ENCODE data around the gene ACADM. TPM values are rescaled to one million over a fixed set of nuclear protein-coding genes. Genes with fewer than 3 reads are reported as not detected.
"Not testable (repeated sequence)": the region's sequence is repeated elsewhere in the genome, so short reads cannot be mapped to it uniquely, and the experiment has no call there.

ACADM gene
- total RNA-seq, 1 donor from 2014 or later = 60.5 TPM

DNA sequence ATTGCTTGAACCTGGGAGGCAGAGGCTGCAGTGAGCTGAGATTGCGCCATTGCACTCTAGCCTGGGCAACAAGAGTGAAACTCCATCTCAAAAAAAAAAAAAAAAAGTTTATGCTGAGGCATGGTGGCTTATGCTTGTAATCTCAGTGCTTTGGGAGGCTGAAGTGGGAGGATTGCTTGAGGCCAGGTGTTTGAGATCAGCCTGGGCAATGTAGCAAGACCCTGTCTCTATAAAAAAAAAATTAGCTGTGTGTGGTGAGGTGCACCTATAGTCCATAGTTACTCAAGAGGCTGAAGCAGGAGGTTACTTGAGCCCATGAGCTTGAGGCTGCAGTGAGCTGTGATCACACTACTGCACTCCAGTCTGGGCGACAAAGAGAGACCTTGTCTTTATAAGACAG is 77.0 kb downstream of the ACADM start:
- H3K27ac Mint-ChIP-seq; intact Hi-C loops (cut with micrococcal nuclease); H3K27me3 Mint-ChIP-seq (ENCODE audit: low read depth); H3K4me3 Mint-ChIP-seq (ENCODE audit: low read depth); DNase-seq (ENCODE audit: low spot score); H3K9me3 Mint-ChIP-seq; H3K4me1 Mint-ChIP-seq (ENCODE audit: low read depth): not testable (repeated sequence)
- H3K36me3 Mint-ChIP-seq (ENCODE audit: low read depth) = peaks cover 23% of the 10 kb centered on the region

DNA sequence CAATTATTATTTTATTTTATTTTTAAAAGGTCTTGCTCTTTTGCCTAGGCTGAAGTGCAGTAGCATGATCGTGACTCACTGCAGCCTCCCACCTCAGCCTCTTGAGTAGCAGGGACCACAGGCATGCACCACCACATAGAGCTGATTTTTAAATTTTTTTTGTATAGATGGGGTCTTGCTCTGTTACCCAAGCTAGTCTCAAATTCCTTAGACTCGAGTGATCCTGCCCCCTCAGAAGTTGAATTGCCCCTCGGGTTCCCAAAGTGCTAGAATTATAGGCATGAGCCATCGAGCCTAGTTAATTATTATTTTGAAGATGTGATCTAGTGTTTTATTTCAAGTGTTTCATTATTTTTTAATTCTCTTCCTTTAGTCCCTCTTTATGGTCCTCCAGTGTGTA is 84.4 kb downstream of the ACADM start:
- DNase-seq (ENCODE audit: low spot score) = no peak
- no peaks in the 10 kb centered on the region for H3K36me3 Mint-ChIP-seq (ENCODE audit: low read depth)
- H3K9me3 Mint-ChIP-seq = no peaks in the 10 kb centered on the region
- H3K27ac Mint-ChIP-seq = no peak overlapping the region
- no peaks in the 10 kb centered on the region for H3K4me1 Mint-ChIP-seq (ENCODE audit: low read depth)
- no peaks in the 10 kb centered on the region for H3K27me3 Mint-ChIP-seq (ENCODE audit: low read depth)
- H3K4me3 Mint-ChIP-seq (ENCODE audit: low read depth) = no peak overlapping the region
- intact Hi-C loops (cut with micrococcal nuclease) = no loop called here

DNA sequence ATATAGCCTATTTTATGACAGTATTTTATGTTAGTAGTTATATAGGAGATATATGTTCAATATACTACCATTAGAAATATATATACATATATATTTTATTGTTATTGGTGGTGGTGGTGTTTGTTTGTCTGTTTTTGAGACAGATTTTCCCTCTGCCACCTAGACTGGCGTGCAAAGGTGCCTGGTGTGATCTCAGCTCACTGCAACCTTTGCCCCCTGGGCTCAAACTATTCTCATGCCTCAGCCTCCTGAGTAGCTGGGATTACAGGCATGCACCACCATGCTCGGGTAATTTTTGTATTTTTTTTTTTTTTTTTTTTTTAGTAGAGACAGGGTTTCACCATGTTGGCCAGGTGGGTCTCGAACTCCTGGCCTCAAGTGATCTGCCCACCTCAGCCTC is 85.6 kb downstream of the ACADM start:
- H3K36me3 Mint-ChIP-seq (ENCODE audit: low read depth); intact Hi-C loops (cut with micrococcal nuclease); H3K27me3 Mint-ChIP-seq (ENCODE audit: low read depth); H3K4me1 Mint-ChIP-seq (ENCODE audit: low read depth); H3K4me3 Mint-ChIP-seq (ENCODE audit: low read depth); H3K27ac Mint-ChIP-seq; H3K9me3 Mint-ChIP-seq; DNase-seq (ENCODE audit: low spot score): not testable (repeated sequence)

DNA sequence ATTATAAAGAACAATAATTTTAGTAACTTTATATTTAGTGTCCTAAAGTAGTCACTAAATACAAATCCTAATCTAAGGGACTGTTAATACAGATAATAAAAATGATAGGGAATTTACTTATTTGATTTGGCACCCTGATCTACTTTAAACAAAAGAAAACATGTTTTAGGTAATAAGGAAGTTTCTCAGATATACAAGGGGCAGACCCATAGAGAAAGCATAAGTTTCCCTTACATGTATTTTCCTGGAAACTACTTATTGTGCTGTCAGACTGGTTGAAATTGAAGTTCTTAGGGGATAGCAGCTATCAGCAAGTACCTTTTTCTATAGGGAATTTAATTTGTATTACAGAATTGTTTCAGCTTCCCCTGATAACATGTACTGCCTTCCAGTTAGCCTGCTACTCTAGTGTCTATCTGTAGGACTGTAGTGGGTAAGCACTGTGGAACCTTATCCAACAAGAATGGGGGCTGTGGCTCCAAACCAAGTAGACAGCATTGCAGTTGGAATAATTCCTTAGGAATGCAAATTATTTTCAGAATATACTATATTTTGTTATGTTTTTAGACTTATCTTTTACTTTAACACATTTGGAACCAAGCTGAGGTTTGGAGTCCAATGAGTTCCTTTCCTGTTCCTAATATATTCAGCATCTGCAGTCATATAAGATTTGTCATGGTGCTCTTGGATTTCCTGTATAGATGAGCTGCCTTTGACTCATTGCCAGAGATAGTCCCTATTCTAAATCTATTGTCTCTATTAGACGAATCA is 86.9 kb downstream of the ACADM start:
- Mint-ChIP-seq H3K27me3 (ENCODE audit: low read depth) (no peaks in the 10 kb centered on the region), H3K4me1 (ENCODE audit: low read depth) (no peaks in the 10 kb centered on the region), H3K9me3 (no peaks in the 10 kb centered on the region)

DNA sequence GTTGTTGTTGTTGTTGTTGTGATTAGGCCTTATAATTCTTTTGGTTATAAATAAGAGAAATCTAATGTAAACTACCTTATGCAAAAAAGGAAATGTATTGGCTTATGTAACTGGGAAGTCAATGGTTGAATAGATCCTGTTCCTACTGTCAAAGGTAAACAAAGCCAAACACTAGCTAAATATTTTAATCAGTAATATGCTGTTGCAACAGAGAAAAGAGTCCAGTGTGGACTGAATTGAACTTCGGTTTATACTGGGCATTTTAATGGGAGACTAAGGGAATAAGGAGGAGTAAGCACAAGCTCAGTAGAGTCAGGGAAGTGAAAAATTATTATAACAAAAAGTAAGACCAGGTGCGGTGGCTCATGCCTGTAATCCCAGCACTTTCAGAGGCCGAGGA is 87.6 kb downstream of the ACADM start:
- no peak overlapping the region for H3K4me3 Mint-ChIP-seq (ENCODE audit: low read depth)
- no peak for DNase-seq (ENCODE audit: low spot score)
- intact Hi-C loops (cut with micrococcal nuclease) = no loop called here
- no peak overlapping the region for H3K27ac Mint-ChIP-seq
- no peaks in the 10 kb centered on the region for H3K4me1 Mint-ChIP-seq (ENCODE audit: low read depth)
- no peaks in the 10 kb centered on the region for H3K36me3 Mint-ChIP-seq (ENCODE audit: low read depth)
- no peaks in the 10 kb centered on the region for H3K9me3 Mint-ChIP-seq
- H3K27me3 Mint-ChIP-seq (ENCODE audit: low read depth) = no peaks in the 10 kb centered on the region

More for the DNA sequence above, 86.9 kb downstream of the ACADM start:
- Mint-ChIP-seq H3K36me3 (ENCODE audit: low read depth) (no peaks in the 10 kb centered on the region), H3K4me3 (ENCODE audit: low read depth) (no peak overlapping the region), H3K27ac (no peak overlapping the region)
- no peak for DNase-seq (ENCODE audit: low spot score)
- intact Hi-C loops (cut with micrococcal nuclease) = no loop called here

Other genes with a start within 250 kb of the ACADM start
- not detected in 2 replicates for gene SLC44A5, start 113.6 kb upstream of the ACADM start, total RNA-seq
- 219 and 230 TPM in 2 replicates for gene RABGGTB, start 61.5 kb downstream of the ACADM start, total RNA-seq
- 0.60 and 0.62 TPM in 2 replicates for gene MSH4, start 72.2 kb downstream of the ACADM start, total RNA-seq
- not detected in 2 replicates for gene ASB17, start 207.7 kb downstream of the ACADM start, total RNA-seq